DMS153 (cell line): ENCODE results near the gene TMEM242.

Experiments used
- DNase-seq: peaks from one replicate; lab custom pipeline; 2025; lab: John Stamatoyannopoulos, UW

TMEM242 gene

GRCh38 chr6:157249826-157250225 is 73.5 kb downstream of the TMEM242 start:
- DNase-seq: no peak

GRCh38 chr6:157248264-157248663 is 75.1 kb downstream of the TMEM242 start:
- no peak for DNase-seq

GRCh38 chr6:157246771-157247484 is 76.4 kb downstream of the TMEM242 start:
- DNase-seq: no peak

- DNase-seq: no peak
These were observed 77.2 kb downstream of the TMEM242 start for GRCh38 chr6:157246048-157246630.

GRCh38 chr6:157245436-157245835 is 77.9 kb downstream of the TMEM242 start:
- DNase-seq: no peak

- DNase-seq: no peak
These were observed 78.5 kb downstream of the TMEM242 start for GRCh38 chr6:157244780-157245179.

GRCh38 chr6:157244175-157244574 is 79.1 kb downstream of the TMEM242 start:
- DNase-seq: no peak

GRCh38 chr6:157242791-157243190 is 80.5 kb downstream of the TMEM242 start:
- no peak for DNase-seq

GRCh38 chr6:157240960-157241311 is 82.4 kb downstream of the TMEM242 start:
- DNase-seq: no peak

GRCh38 chr6:157240059-157240959 is 83.0 kb downstream of the TMEM242 start:
- DNase-seq: no peak

- no peak for DNase-seq
These were observed 83.7 kb downstream of the TMEM242 start for GRCh38 chr6:157239671-157240058.
